Measurements from ENCODE around the gene RPTOR.

GRCh38 chr17:80978499-80979497, 434.2 kb downstream of the RPTOR start:
- TF ChIP-seq, protein P1, sequence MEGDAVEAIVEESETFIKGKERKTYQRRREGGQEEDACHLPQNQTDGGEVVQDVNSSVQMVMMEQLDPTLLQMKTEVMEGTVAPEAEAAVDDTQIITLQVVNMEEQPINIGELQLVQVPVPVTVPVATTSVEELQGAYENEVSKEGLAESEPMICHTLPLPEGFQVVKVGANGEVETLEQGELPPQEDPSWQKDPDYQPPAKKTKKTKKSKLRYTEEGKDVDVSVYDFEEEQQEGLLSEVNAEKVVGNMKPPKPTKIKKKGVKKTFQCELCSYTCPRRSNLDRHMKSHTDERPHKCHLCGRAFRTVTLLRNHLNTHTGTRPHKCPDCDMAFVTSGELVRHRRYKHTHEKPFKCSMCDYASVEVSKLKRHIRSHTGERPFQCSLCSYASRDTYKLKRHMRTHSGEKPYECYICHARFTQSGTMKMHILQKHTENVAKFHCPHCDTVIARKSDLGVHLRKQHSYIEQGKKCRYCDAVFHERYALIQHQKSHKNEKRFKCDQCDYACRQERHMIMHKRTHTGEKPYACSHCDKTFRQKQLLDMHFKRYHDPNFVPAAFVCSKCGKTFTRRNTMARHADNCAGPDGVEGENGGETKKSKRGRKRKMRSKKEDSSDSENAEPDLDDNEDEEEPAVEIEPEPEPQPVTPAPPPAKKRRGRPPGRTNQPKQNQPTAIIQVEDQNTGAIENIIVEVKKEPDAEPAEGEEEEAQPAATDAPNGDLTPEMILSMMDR (IDR thresholded peaks at IDR 0.05; ENCODE audit: insufficient read depth, low read length) = no peak
- TF ChIP-seq, protein P2, sequence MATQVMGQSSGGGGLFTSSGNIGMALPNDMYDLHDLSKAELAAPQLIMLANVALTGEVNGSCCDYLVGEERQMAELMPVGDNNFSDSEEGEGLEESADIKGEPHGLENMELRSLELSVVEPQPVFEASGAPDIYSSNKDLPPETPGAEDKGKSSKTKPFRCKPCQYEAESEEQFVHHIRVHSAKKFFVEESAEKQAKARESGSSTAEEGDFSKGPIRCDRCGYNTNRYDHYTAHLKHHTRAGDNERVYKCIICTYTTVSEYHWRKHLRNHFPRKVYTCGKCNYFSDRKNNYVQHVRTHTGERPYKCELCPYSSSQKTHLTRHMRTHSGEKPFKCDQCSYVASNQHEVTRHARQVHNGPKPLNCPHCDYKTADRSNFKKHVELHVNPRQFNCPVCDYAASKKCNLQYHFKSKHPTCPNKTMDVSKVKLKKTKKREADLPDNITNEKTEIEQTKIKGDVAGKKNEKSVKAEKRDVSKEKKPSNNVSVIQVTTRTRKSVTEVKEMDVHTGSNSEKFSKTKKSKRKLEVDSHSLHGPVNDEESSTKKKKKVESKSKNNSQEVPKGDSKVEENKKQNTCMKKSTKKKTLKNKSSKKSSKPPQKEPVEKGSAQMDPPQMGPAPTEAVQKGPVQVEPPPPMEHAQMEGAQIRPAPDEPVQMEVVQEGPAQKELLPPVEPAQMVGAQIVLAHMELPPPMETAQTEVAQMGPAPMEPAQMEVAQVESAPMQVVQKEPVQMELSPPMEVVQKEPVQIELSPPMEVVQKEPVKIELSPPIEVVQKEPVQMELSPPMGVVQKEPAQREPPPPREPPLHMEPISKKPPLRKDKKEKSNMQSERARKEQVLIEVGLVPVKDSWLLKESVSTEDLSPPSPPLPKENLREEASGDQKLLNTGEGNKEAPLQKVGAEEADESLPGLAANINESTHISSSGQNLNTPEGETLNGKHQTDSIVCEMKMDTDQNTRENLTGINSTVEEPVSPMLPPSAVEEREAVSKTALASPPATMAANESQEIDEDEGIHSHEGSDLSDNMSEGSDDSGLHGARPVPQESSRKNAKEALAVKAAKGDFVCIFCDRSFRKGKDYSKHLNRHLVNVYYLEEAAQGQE (IDR thresholded peaks at IDR 0.05; ENCODE audit: insufficient replicate concordance, low read depth) = no peak
- no peak for TF ChIP-seq POLR2AphosphoS5 (IDR thresholded peaks at IDR 0.05; ENCODE audit: low read depth)
- no peak for TF ChIP-seq GABPA (IDR thresholded peaks at IDR 0.05; ENCODE audit: low read depth)
- TF ChIP-seq SPI1 (IDR thresholded peaks at IDR 0.05; ENCODE audit: borderline replicate concordance, low read depth) = no peak
